ENCODE results near the gene TM9SF2.

Gene TM9SF2

DNA sequence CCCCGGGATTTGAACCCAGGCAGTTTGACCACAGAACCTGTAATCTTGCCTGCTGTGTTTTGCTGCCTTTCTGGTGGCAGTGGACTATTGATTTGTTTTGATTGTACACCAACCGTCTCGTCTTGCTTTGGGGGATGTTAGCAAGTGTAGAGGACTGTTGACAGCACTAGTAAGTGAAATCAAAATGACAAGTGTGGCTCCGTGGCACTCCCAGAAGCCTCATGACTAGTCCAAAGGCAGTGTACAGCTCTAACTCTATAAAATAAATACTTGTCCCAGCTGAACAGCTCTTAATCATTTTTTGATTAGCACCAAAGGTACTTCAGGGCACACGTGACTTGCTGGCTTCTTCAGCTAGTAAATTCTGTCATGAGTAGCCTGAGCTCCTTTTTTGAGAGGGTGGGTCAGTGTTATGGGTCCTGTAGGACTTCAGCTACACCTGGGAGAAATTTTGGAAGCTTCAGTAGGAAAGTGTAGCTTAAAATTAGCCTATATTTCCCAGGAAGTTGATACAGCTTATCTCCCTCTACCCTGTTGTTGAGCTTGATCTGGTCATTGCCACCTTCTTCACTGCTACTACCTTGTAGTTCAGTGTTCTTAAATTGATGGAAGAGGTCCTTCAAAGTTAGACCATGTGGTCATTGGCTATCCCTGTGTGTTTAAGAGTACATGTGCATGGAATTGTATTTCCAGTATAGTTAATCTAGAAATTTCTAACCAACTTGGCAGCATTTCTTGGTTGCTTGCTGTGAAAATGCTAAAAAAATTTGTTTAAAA is 15.1 kb downstream of the TM9SF2 start:
- Histone ChIP-seq H3K27ac (ENCODE audit: low read length) (no peak overlapping the region), H3K27me3 (ENCODE audit: control insufficient read depth, insufficient read depth, low read length) (no peaks in the 10 kb centered on the region), H3K9me3 (ENCODE audit: control insufficient read depth, low read depth, low read length) (no peaks in the 10 kb centered on the region), H3K9ac (ENCODE audit: low read length) (no peak overlapping the region), H3K36me3 (ENCODE audit: control insufficient read depth, low read depth, low read length) (peaks cover 16% of the 10 kb centered on the region), H3K4me3 (ENCODE audit: low read length) (no peak overlapping the region), H3K4me1 (ENCODE audit: control insufficient read depth, low read depth, low read length) (no peaks in the 10 kb centered on the region)

GRCh38 chr13:99517577-99517976 is 16.3 kb downstream of the TM9SF2 start:
- no peak overlapping the region for H3K27ac ChIP-seq (ENCODE audit: low read length)
- H3K4me1 ChIP-seq (ENCODE audit: control insufficient read depth, low read depth, low read length), result no peaks in the 10 kb centered on the region
- H3K9ac ChIP-seq (ENCODE audit: low read length), result no peak overlapping the region
- H3K36me3 ChIP-seq (ENCODE audit: control insufficient read depth, low read depth, low read length), result peaks cover 26% of the 10 kb centered on the region
- H3K27me3 ChIP-seq (ENCODE audit: control insufficient read depth, insufficient read depth, low read length), result no peaks in the 10 kb centered on the region
- H3K4me3 ChIP-seq (ENCODE audit: low read length), result no peak overlapping the region
- H3K9me3 ChIP-seq (ENCODE audit: control insufficient read depth, low read depth, low read length), result no peaks in the 10 kb centered on the region

- Histone ChIP-seq H3K36me3 (ENCODE audit: control insufficient read depth, low read depth, low read length) (peaks cover 29% of the 10 kb centered on the region), H3K9me3 (ENCODE audit: control insufficient read depth, low read depth, low read length) (no peaks in the 10 kb centered on the region), H3K4me3 (ENCODE audit: low read length) (no peak overlapping the region), H3K27me3 (ENCODE audit: control insufficient read depth, insufficient read depth, low read length) (no peaks in the 10 kb centered on the region), H3K9ac (ENCODE audit: low read length) (no peak overlapping the region), H3K4me1 (ENCODE audit: control insufficient read depth, low read depth, low read length) (no peaks in the 10 kb centered on the region), H3K27ac (ENCODE audit: low read length) (no peak overlapping the region)
Observed at GRCh38 chr13:99517984-99518383, 16.7 kb downstream of the TM9SF2 start.

- Histone ChIP-seq H3K27me3 (ENCODE audit: control insufficient read depth, insufficient read depth, low read length) (no peaks in the 10 kb centered on the region), H3K27ac (ENCODE audit: low read length) (no peak overlapping the region), H3K9me3 (ENCODE audit: control insufficient read depth, low read depth, low read length) (no peaks in the 10 kb centered on the region), H3K36me3 (ENCODE audit: control insufficient read depth, low read depth, low read length) (peaks cover 34% of the 10 kb centered on the region), H3K4me1 (ENCODE audit: control insufficient read depth, low read depth, low read length) (no peaks in the 10 kb centered on the region), H3K9ac (ENCODE audit: low read length) (no peak overlapping the region), H3K4me3 (ENCODE audit: low read length) (no peak overlapping the region)
Observed at GRCh38 chr13:99522298-99522697, 21.0 kb downstream of the TM9SF2 start.

GRCh38 chr13:99523838-99524237 is 22.6 kb downstream of the TM9SF2 start:
- Histone ChIP-seq H3K9ac (ENCODE audit: low read length) (no peak overlapping the region), H3K4me1 (ENCODE audit: control insufficient read depth, low read depth, low read length) (no peaks in the 10 kb centered on the region), H3K36me3 (ENCODE audit: control insufficient read depth, low read depth, low read length) (peaks cover 26% of the 10 kb centered on the region), H3K27ac (ENCODE audit: low read length) (no peak overlapping the region), H3K27me3 (ENCODE audit: control insufficient read depth, insufficient read depth, low read length) (no peaks in the 10 kb centered on the region), H3K9me3 (ENCODE audit: control insufficient read depth, low read depth, low read length) (no peaks in the 10 kb centered on the region), H3K4me3 (ENCODE audit: low read length) (no peak overlapping the region)

GRCh38 chr13:99525967-99526366 is 24.7 kb downstream of the TM9SF2 start:
- no peaks in the 10 kb centered on the region for H3K9me3 ChIP-seq (ENCODE audit: control insufficient read depth, low read depth, low read length)
- peaks cover 29% of the 10 kb centered on the region for H3K36me3 ChIP-seq (ENCODE audit: control insufficient read depth, low read depth, low read length)

GRCh38 chr13:99526549-99526948 is 25.3 kb downstream of the TM9SF2 start:
- no peak overlapping the region for H3K4me3 ChIP-seq (ENCODE audit: low read length)
- no peak overlapping the region for H3K9ac ChIP-seq (ENCODE audit: low read length)
- H3K9me3 ChIP-seq (ENCODE audit: control insufficient read depth, low read depth, low read length), result no peaks in the 10 kb centered on the region
- no peaks in the 10 kb centered on the region for H3K27me3 ChIP-seq (ENCODE audit: control insufficient read depth, insufficient read depth, low read length)
- H3K27ac ChIP-seq (ENCODE audit: low read length), result no peak overlapping the region
- peaks cover 25% of the 10 kb centered on the region for H3K36me3 ChIP-seq (ENCODE audit: control insufficient read depth, low read depth, low read length)
- no peaks in the 10 kb centered on the region for H3K4me1 ChIP-seq (ENCODE audit: control insufficient read depth, low read depth, low read length)

More at GRCh38 chr13:99525967-99526366, 24.7 kb downstream of the TM9SF2 start:
- Histone ChIP-seq H3K4me1 (ENCODE audit: control insufficient read depth, low read depth, low read length) (no peaks in the 10 kb centered on the region), H3K27me3 (ENCODE audit: control insufficient read depth, insufficient read depth, low read length) (no peaks in the 10 kb centered on the region), H3K9ac (ENCODE audit: low read length) (no peak overlapping the region), H3K27ac (ENCODE audit: low read length) (no peak overlapping the region), H3K4me3 (ENCODE audit: low read length) (no peak overlapping the region)

DNA sequence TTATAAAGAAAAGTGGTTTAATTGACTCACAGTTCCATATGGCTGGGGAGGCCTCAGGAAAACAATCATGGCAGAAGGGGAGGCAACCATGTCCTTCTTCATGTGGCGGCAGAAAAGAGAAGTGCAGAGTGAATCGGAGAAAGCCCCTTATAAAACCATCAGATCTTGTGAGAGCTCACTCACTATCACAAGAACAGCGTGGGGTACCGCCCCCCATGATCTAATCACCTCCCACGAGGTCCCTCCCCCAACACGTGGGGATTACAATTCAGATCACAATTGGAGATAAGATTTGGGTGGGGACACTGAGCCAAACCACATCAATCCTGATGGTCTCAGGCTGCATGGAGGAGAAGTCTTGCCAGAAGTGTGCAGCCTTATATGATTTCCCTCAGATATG is 26.0 kb downstream of the TM9SF2 start:
- Histone ChIP-seq H3K27ac (ENCODE audit: low read length) (no peak overlapping the region), H3K9ac (ENCODE audit: low read length) (no peak overlapping the region), H3K36me3 (ENCODE audit: control insufficient read depth, low read depth, low read length) (peaks cover 20% of the 10 kb centered on the region), H3K4me3 (ENCODE audit: low read length) (no peak overlapping the region), H3K27me3 (ENCODE audit: control insufficient read depth, insufficient read depth, low read length) (no peaks in the 10 kb centered on the region), H3K9me3 (ENCODE audit: control insufficient read depth, low read depth, low read length) (no peaks in the 10 kb centered on the region), H3K4me1 (ENCODE audit: control insufficient read depth, low read depth, low read length) (no peaks in the 10 kb centered on the region)

GRCh38 chr13:99528547-99528946 is 27.3 kb downstream of the TM9SF2 start:
- Histone ChIP-seq H3K27me3 (ENCODE audit: control insufficient read depth, insufficient read depth, low read length) (no peaks in the 10 kb centered on the region), H3K36me3 (ENCODE audit: control insufficient read depth, low read depth, low read length) (peaks cover 12% of the 10 kb centered on the region), H3K4me3 (ENCODE audit: low read length) (no peak overlapping the region), H3K9ac (ENCODE audit: low read length) (no peak overlapping the region), H3K27ac (ENCODE audit: low read length) (no peak overlapping the region), H3K9me3 (ENCODE audit: control insufficient read depth, low read depth, low read length) (no peaks in the 10 kb centered on the region), H3K4me1 (ENCODE audit: control insufficient read depth, low read depth, low read length) (no peaks in the 10 kb centered on the region)

- Histone ChIP-seq H3K9me3 (ENCODE audit: control insufficient read depth, low read depth, low read length) (no peaks in the 10 kb centered on the region), H3K4me3 (ENCODE audit: low read length) (no peak overlapping the region), H3K36me3 (ENCODE audit: control insufficient read depth, low read depth, low read length) (peaks cover 16% of the 10 kb centered on the region)
Observed at GRCh38 chr13:99536023-99536422, 34.8 kb downstream of the TM9SF2 start.

DNA sequence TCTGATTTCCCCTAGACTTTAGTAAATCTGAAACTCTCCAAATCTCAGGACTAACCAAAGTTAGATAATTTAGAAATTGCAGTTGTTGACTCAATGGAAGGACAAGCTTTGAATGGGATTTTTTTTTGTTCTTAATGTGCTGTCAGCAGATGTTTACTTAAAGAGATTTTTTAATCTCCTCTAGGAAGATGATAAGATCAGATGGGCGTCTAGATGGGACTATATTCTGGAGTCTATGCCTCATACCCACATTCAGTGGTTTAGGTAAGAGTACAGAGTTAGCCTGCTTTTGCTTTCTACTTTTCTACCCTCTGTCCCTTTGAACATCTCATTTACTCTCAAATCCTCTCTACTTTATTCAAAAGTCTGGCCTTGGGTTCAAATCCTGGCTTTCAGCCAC is 39.3 kb downstream of the TM9SF2 start:
- H3K9me3 ChIP-seq (ENCODE audit: control insufficient read depth, low read depth, low read length), result no peaks in the 10 kb centered on the region
- H3K9ac ChIP-seq (ENCODE audit: low read length), result no peak overlapping the region
- H3K4me3 ChIP-seq (ENCODE audit: low read length), result no peak overlapping the region
- no peaks in the 10 kb centered on the region for H3K4me1 ChIP-seq (ENCODE audit: control insufficient read depth, low read depth, low read length)
- H3K27ac ChIP-seq (ENCODE audit: low read length), result no peak overlapping the region
- no peaks in the 10 kb centered on the region for H3K27me3 ChIP-seq (ENCODE audit: control insufficient read depth, insufficient read depth, low read length)
- peaks cover 32% of the 10 kb centered on the region for H3K36me3 ChIP-seq (ENCODE audit: control insufficient read depth, low read depth, low read length)

More at GRCh38 chr13:99536023-99536422, 34.8 kb downstream of the TM9SF2 start:
- H3K4me1 ChIP-seq (ENCODE audit: control insufficient read depth, low read depth, low read length), result no peaks in the 10 kb centered on the region
- H3K27ac ChIP-seq (ENCODE audit: low read length), result no peak overlapping the region
- no peak overlapping the region for H3K9ac ChIP-seq (ENCODE audit: low read length)
- no peaks in the 10 kb centered on the region for H3K27me3 ChIP-seq (ENCODE audit: control insufficient read depth, insufficient read depth, low read length)

- no peak overlapping the region for H3K9ac ChIP-seq (ENCODE audit: low read length)
- no peak overlapping the region for H3K27ac ChIP-seq (ENCODE audit: low read length)
- H3K36me3 ChIP-seq (ENCODE audit: control insufficient read depth, low read depth, low read length), result peaks cover 43% of the 10 kb centered on the region
- no peaks in the 10 kb centered on the region for H3K4me1 ChIP-seq (ENCODE audit: control insufficient read depth, low read depth, low read length)
- no peaks in the 10 kb centered on the region for H3K9me3 ChIP-seq (ENCODE audit: control insufficient read depth, low read depth, low read length)
- H3K4me3 ChIP-seq (ENCODE audit: low read length), result no peak overlapping the region
- H3K27me3 ChIP-seq (ENCODE audit: control insufficient read depth, insufficient read depth, low read length), result no peaks in the 10 kb centered on the region
Observed at GRCh38 chr13:99542788-99543406, 41.6 kb downstream of the TM9SF2 start.
